K562 treated with DMSO at 1 percent for 12 hours (cell line): Measurements from ENCODE around the gene MMD2. TPM values are rescaled to one million over a fixed set of nuclear protein-coding genes. Genes with fewer than 3 reads are reported as not detected.

Source experiments
- total RNA-seq: library from RNA; unstranded; fragments of 300-600 nt; gene quantifications from 2 replicates; pipeline ENCODE4 v1.2.3, GENCODE V29; 2022; ENCODE audit not compliant: insufficient read depth

MMD2 gene, protein sequence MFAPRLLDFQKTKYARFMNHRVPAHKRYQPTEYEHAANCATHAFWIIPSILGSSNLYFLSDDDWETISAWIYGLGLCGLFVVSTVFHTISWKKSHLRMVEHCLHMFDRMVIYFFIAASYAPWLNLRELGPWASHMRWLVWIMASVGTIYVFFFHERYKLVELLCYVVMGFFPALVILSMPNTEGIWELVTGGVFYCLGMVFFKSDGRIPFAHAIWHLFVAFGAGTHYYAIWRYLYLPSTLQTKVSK
- not detected in 2 replicates for total RNA-seq

DNA sequence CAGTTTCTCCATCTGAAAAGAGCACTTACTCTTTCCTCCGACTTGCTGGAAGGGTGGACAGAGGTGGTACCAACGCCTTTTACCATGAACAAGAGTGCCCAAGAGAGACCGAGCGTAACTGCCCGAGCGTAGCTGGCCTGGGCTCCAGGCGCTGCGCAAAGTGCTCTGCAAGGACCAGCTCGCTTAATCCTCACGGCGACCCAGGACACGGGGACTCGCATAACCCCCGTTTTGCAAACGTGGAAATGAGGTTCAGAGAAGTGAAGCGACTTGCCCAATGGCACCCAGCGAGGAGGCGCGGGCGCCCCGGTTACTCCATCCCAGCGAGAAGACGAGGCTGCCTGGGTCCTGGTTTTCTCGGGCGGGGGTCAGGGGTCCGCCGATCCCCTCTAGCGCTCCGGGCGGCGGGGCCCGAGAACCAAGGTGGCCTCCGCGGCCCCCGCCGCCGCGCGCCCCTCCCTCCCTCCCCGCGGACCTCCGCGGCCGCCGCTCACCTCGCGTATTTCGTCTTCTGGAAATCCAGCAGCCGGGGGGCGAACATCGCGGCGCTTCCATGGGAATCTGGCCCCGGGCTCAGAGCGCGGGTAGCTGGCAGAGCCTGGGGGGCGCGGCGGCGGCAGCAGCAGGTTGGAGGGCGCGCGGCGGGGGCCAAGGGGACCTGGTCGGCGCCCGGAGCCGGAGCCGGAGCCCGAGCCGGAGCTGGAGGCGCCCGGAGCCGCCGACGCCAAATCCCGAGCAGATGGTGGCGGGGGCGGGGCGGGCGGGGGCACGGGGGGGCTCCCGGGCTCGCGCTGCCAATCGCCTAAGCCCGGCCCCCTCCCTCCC lies at the start of gene MMD2:
TSS of gene MMD2 (minus strand) at position 711 of the 825 bp plus-strand sequence. CDS start at position 541, 170 bp downstream.

DNA sequence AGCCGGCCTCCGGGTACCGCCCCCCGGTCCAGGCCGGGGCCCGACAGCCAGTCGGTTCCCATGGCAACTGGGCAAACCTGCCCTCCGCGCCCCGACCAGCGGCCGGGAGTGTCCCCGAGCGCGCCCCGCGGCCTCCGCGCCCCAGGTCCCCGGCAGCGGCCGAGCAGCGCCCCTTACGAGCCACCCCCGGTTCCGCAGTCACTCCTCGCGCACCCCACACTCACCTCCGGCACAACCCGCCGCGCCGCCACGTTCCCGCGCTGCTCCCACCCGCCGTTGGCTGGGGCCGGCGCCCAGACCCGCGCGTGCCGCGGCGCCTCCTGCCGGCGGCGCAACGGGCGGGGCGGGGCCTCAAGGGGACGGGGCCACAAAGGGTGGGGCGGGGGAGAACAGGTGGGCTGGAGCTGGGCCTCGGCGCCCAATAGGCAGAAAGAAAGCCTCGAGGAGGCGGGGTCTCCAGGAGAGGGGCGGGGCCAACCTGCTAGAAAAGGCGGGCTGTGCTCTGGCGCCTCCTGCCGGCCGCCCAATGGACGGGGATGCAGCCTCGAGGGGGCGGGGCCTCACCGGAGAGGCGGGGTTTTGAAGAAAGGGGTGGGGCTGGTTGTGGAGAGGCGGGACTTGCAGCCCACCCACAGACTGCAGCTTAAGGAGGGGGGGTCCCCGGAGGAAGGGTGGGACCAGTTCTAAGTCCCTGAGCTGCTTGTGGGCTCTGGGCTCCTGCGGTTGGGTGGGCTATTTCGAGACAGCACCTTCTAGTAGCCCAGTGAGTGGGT lies 75.4 kb downstream of the MMD2 start, which contains the start of gene RADIL:
TSS of gene RADIL (minus strand) at position 345 of the 773 bp plus-strand sequence. CDS start 5,577 bp downstream, outside the sequence.

DNA sequence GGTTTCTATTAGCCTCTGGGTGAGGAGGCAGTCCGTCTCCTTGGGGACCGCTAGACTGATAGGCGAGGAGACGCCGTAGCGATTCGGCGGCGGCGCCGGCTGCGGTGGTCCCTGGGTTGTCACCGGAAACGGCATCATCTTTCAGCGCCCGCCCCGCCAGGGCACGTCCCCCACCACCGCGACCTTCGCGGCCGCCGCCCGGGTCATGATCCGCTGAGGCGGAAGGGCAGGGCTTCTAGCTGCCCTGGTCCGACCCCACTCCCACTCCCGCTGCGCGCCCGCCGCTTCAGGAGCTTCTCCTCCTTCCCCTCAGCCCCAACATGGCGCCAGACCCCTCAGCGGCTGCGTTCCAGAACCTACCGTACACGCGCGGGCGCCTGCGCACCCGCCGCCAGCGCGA lies 97.3 kb downstream of the MMD2 start, which contains the start of gene PAPOLB:
TSS of gene PAPOLB (minus strand) at position 358 of the 400 bp plus-strand sequence. CDS start at position 138, 220 bp downstream.

Other genes with a start within 250 kb of the MMD2 start
- 51.5 and 57.4 TPM in 2 replicates for gene AP5Z1, start 183.6 kb downstream of the MMD2 start, total RNA-seq
- not detected in 2 replicates for gene PAPOLB, start 97.2 kb downstream of the MMD2 start, total RNA-seq
- 6.9 and 7.9 TPM in 2 replicates for gene RADIL, start 75.5 kb downstream of the MMD2 start, total RNA-seq
- 1.6 and 7.6 TPM in 2 replicates for gene RBAK, start 86.7 kb upstream of the MMD2 start, total RNA-seq
- 62.3 and 87.0 TPM in 2 replicates for gene WIPI2, start 231.0 kb upstream of the MMD2 start, total RNA-seq